Measurements from ENCODE around the gene PKIG.
"Not testable (repeated sequence)": the region's sequence is repeated elsewhere in the genome, so short reads cannot be mapped to it uniquely, and the experiment has no call there.

Gene PKIG

DNA sequence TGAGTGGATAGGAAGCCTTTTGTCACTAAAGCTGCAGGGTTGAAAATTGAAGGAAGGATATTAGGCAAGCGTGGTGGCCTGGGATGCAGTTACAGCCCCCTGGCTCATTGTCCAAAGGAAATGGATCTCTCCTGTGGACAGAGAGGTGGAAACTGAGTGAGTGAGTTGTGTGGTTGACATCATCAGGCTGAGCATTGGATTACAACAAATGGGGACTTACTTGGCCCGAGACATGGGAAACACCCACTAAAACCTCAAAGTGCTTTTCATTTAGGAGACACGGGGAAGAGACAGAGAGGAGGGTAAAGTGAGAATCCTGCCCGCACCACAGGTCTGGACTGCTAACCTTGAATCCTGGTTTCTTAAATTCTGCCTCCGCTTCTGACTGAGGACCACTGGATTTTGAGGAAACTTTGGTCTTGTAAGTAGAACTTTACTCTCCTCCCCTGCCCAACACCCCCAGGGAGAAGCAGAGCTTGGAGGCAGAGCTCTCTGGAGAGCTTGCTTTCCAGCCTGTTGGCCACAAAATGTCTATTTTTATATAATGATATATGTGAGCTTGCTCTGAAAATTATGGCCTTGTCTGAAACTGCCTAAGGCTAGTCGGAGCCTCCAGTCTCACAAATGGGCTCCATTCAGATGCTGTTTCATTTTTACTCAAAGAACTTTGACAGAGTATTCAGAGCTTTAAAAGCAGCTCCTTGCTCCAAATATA lies at the start of gene PKIG:
TSS of gene PKIG (plus strand) at position 269 of the 715 bp plus-strand sequence. CDS start 31,978 bp downstream, outside the sequence.
- in situ Hi-C loops (cut with MboI; ENCODE audit: low sequenced_read_pairs), result no loop called here

DNA sequence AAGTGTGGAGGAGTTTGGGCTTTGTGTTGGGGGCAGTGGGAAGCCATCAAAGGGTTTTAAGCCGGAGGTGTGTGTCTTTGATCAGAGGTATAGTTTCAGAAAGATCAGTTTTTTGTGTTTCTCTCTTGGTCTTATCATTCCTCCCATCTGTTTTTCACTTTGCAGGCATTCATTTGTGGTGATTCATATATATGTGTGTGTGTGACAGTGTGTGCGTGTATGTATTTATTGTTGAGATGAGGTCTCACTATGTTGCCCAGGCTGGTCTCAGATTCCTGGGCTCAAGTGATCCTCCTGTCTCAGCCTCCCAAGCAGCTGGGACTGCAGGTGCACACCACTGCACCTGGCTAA lies 49.4 kb upstream of the PKIG start:
- in situ Hi-C loops (cut with MboI; ENCODE audit: low sequenced_read_pairs), result no loop called here

DNA sequence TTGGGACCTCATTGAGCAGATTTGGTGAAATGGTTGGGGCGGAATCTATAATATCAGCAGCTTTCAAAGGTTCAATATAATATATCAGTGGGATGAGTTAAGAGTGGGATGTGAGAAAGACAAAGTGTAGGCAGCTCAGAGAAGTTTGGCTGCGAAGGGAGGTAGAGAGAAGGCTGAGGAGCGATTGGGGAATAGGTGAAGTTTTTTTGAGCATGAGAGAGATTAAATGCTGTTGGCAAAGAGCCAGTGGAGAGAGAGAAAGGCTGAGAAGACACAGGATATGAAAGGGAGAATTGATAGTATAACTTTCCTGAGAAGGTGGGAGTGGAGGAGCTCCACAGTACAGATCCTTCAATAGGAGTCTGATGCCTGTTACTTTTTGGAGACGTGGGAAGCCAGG lies 48.5 kb upstream of the PKIG start:
- in situ Hi-C loops (cut with MboI; ENCODE audit: low sequenced_read_pairs), result no loop called here

DNA sequence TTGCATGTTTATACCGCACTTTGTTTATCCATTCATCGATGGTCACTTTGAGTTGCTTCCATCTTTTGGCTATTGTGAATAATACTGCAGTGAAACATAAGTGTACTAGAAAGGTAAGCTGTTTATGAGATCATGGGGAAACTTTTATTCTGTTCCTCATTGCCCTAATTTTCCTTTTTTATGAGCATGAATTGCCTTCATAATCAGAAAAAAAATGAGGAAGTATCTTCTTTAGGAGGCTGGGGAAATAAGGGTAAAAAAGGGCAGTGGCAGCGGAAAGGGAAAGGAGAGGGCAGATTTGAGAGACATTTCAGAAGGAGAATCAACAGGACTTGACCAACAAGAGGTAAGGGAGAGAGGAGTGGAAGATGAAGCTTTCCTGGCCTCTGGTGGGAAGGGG lies 46.2 kb upstream of the PKIG start:
- in situ Hi-C loops (cut with MboI; ENCODE audit: low sequenced_read_pairs), result no loop called here

DNA sequence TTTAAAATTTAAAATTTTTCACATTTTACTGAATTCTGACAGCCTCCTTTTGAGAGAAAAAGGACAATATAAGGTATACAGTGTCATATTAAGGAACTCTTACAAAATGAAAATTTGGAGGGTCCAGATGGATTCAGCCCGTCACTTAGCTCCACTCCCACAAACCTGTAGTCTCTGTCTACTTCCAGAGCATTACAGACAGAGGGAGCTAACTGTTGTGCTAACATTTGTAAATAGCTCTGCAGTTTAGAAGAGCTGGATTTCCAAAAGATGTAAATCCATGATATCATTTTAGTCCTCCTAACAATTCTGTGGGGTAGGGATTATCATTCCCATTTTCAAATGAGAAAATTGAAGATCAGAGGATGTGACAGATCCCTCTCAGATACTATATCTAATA lies 44.4 kb upstream of the PKIG start:
- in situ Hi-C loops (cut with MboI; ENCODE audit: low sequenced_read_pairs), result no loop called here

DNA sequence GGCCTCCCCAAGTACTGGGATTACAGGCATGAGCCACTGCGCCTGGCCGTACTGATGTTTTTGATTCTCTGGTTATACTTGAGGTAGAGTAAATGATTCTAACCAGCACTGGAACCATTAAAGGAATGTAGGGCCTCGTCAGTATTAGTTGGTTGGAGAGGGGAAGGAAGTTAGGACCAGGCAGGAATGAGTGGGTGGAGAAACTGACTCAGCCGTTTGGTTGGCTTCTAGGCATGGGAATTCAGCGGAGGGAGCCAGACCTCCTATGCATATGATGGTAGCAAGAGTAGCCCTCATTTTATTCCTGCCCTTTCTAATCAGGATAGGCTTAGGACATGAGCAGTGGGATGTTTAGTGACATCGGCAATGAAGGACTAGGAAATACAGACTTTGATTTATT lies 41.5 kb upstream of the PKIG start:
- in situ Hi-C loops (cut with MboI; ENCODE audit: low sequenced_read_pairs), result no loop called here

DNA sequence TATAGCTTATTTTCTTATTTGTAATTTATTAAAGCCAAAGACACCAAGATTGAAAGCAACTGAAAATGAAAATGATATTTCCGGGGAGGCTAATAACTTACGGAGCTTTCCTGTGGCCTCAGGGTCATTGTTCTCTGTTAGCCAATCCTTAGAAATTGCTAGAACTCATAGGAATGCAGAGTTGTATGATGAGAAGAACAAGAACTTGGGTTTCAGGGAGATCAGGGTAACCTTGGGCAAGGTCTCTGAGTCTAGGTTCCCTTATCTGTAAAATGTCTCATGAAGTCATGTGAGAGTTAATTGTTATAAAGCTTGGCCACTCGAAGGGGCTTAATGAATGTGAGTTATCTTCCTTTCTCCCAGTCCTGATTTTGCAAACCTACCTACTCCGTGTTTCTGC lies 40.4 kb upstream of the PKIG start:
- in situ Hi-C loops (cut with MboI; ENCODE audit: low sequenced_read_pairs), result no loop called here

DNA sequence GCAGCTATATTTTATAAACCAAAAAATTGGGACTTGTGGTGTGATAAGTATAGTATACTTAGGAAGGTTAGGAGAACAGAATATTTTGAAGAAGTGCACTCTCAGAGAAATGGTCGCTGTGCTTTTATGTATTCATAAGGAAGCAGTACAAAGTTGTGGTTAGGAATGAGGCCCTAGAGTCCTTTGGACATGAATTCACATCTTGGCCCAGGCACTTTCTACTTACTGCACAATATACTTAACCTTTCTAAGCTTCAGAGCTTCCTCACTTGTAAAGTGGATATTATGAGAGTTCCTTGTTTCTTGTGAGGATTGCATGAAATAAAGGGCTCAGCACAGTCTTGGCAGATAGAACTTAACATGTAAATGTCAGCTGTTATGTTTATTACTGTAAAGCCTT lies 39.5 kb upstream of the PKIG start:
- in situ Hi-C loops (cut with MboI; ENCODE audit: low sequenced_read_pairs), result no loop called here

DNA sequence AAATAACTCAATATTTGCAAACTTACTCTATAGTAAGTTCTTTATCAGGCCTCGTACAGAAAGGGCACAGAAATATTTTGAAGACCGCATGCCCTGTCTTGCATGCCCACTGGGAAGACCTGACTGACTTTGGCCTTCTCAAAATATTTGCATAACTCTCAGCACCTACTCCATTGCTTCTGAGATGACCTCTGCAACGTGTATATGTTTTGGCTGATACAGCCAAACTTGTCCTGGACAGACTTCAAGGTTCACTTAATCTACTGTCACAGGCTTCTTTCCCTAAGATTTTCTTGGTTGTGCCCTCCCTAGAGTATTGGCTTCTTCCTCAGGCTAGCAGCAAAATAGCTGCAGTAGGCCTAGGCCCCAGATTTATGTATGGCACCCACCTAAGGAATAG lies 39.0 kb upstream of the PKIG start:
- in situ Hi-C loops (cut with MboI; ENCODE audit: low sequenced_read_pairs), result no loop called here

DNA sequence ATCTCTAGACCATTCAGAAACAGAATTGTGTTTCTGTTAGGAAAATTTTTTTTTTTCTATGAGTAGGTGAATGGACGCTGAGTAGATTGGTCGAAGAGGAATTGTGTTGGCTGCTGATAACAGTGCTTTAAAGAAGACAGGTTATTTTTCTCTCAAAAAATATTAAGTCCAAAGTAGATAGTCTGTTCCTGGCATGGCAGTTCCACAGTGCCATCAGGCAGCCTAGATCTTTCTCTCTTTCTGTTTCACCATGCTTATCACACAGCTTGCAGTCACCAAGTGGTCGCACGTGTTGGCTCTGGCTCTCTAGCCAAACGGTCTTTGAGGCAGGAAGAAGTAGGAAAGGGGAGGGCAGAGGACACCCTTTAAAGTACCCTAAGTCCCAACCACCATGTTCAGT lies 38.1 kb upstream of the PKIG start:
- in situ Hi-C loops (cut with MboI; ENCODE audit: low sequenced_read_pairs), result no loop called here

DNA sequence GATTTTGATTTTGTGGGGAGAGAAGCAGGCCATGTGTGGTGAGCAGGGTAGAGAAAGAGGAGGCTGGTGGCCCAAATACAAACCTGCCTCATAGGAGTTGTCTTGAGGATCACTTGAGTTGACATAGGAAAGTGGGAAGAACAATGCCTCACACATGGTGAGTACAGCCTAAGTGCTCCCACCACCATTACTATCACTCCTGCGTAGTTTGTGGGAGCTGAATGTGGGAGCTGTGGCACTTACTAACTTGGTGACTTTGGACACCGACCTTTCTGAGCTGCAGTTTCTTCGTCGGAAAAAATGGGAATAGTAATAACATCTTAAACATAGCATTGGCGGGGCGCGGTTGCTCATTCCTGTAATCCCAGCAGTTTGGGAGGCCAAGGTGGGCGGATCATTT lies 35.0 kb upstream of the PKIG start:
- in situ Hi-C loops (cut with MboI; ENCODE audit: low sequenced_read_pairs), result no loop called here

DNA sequence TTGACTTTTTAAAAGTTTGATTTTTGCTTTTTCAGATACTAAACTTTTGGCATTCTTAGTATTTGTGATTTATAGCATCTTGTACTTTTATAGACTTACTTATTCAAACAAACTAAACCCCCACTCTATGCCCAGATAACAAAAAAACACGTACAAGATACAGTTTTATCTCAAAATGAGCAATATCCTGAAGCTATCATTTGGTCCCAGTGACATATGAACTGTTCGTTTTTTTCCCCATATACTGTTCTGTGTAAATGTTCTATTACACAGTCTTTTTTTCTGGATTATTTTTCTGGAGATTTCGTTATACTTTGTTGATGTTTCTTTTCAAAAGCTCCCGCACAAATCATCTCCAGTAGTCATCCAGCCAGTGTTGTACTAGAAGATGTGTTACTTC lies 33.3 kb upstream of the PKIG start:
- in situ Hi-C loops (cut with MboI; ENCODE audit: low sequenced_read_pairs), result no loop called here

DNA sequence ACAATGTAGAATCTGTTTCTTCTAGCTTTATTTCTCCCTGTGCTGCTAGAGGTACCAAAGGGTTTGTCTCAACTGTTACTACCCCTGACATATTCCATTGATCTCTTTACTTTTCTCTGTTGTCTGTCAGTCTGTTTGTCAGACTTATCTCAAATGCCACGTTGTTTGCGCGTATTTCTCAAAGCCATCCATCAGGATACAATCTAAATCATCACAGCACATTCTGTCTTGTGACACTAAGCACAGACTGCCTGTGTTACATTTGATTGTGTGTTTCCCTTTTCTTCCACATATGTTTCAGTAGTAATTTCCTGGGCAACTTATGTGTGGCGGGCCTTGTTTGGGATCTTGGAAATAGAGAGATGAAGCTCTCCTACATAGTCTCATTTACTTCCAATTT lies 30.3 kb upstream of the PKIG start:
- in situ Hi-C loops (cut with MboI; ENCODE audit: low sequenced_read_pairs), result no loop called here

DNA sequence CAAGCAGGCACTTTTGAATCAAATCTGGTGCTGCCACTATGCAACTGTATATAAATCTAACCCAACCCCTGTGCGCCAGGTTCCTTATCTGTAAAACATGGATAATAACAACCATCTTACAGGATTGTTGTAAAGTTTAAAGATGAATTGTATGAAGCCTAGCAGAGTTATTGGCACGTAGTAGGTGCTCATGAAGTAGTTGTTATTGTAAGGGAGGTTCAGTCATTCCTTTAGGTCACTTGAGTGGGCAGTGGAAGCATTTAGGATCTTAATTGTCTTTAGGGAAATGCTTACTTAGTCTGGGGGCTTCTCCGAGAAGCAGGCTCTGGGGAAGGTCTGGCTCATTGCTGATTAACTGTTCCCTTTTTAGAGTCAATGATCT lies 29.8 kb upstream of the PKIG start:
- in situ Hi-C loops (cut with MboI; ENCODE audit: low sequenced_read_pairs), result no loop called here

DNA sequence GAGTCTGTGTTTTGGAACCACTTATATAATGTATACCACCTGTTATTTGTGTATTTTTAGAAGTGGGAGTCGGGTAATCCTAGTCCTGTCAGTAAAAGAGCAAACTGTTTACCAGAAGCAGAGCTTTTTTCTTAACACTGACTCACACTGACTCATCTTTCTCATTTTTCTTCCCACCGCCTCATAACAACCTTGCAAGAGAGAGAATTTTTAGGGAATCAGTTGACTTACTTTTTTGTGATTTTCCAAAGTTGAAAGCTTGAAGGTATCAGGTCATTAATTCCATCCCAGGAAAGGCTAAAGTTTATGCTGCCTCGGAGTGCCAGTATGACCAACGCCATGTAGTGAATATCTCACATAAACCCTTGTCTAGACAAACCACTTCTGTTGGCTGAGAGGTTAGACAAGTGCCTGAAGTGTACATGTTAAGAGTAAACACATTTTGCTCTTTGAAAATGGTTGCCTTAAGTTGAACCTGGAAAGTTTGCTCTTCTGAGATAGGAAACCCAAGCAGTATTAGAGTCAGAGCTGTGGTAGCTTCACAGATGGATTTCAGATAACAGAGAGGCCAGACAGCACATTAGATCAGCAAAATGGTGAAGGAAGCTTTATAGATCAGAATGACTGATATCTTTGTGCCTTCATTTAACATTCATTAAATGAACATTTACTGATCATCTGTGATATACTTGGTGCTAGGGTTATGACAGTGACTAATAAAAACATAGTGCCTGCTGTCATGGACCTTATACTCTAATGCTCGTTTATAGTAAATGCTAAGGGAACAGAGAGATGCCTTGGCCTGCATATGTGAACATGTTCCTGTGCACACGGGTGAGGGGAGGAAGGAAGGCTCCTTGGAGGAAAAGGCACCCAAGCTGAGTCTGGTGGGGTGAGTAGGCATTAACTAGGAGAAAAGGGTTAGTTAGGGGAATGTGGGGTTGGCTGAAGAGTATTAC lies 29.1 kb upstream of the PKIG start:
- in situ Hi-C loops (cut with MboI; ENCODE audit: low sequenced_read_pairs), result no loop called here

DNA sequence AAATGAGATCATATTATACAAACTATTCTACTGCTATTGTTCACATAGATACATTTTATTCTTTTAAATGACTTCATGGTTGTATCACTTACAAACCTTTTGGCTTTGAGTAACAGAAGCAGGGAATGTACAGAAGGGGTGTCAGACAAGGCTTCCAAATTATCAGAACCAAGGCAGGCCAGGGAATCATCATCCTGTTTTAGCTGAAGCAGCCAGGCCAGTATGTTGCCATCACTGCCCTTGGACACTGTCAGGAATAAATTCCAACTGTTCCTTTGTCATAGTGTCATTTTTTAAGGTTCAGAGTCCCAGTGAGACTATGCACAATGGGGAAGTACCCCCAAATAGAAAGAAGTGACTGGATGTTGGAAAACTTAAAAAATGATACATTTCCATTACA lies 23.1 kb upstream of the PKIG start:
- in situ Hi-C loops (cut with MboI; ENCODE audit: low sequenced_read_pairs), result no loop called here

DNA sequence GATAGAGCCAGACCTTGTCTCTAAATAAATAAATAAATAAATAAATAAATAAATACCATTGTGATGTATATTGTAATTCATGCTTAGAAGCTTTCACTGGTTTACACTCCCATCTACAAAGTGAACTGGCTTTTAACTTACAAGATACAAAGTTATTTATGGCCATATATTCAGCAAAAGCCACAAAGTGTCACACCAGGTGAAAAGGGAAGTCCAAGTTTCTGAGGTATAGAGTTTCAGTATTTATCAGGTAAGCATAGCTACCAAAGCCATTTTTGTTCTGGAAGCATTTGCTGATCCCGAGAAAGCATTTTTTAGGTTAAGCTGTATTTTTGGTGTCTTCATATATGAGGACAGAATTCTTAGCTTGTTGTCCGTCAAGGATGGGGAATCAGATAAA lies 22.1 kb upstream of the PKIG start:
- in situ Hi-C loops (cut with MboI; ENCODE audit: low sequenced_read_pairs), result no loop called here

DNA sequence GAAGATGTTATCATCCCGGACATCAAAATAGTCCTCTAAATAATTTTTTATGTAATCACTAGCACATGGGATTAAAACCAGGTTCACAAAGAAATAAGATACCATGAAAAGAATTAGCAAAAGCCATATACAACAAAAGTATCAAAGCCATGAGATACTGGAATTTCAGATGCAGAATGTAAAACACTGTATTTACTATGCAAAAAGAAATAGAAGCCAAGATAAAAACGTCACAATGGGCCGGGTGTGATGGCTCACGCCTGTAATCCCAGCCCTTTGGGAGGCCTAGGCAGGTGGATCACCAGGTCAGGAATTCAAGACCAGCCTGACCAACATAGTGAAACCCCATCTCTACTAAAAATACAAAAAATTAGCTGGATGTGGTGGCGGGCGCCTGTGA lies 21.6 kb upstream of the PKIG start:
- in situ Hi-C loops (cut with MboI; ENCODE audit: low sequenced_read_pairs), result not testable (repeated sequence)

DNA sequence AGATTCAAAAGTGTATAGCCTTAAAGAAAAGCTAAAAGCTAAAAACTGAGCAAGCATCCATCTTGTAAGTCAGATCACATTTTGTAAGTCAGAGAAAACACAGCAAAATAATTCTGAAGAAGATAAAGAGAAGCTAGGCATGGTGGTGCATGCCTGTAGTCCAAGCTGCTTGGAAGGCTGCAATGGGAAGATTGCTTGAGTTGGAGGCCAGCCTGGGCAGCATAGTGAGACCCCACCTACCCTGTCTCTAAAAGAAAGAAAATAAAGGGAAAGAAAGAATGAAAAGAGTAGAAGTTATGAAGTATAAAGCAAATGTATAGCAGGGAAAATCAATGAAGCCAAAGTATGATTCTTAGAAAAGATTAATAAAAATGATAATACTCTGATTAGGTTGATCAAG lies 20.5 kb upstream of the PKIG start:
- in situ Hi-C loops (cut with MboI; ENCODE audit: low sequenced_read_pairs), result no loop called here

DNA sequence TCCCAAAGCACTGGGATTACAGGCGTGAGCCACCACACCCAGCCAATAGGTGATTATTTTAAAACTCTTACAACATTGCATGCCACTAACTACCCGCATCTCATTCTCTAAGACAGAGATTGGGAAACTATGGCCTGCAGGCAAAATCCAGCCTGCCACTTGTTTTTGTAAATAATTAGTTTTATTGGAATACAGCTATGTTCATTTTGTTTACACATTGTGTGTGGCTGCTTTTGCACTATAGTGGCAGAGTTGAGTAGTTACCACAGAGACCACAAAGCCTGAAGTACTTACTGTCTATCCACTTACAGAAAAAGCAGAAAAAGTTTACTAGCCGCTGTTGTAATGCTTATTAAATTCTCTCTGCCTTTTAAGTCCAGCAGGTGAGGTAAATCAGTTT lies 16.4 kb upstream of the PKIG start:
- in situ Hi-C loops (cut with MboI; ENCODE audit: low sequenced_read_pairs), result no loop called here

DNA sequence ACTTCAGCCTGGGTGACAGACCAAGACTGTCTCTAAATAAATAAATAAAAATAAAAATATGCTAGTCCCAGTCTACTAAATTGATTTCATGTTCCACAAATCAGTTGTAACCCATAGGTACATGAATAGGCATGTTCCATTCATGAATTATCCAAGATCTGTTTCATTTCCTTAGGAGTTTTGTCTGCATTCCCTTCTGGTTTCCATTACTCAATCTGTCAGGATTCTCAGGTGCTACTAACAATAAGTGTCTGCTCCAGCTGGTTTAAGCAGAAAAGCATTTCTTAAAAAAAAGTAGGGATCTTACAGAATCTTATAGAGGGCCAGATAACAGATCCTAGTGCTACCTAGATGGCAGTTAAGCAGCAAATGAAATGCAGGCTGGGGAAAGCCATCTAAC lies 15.6 kb upstream of the PKIG start:
- in situ Hi-C loops (cut with MboI; ENCODE audit: low sequenced_read_pairs), result no loop called here

DNA sequence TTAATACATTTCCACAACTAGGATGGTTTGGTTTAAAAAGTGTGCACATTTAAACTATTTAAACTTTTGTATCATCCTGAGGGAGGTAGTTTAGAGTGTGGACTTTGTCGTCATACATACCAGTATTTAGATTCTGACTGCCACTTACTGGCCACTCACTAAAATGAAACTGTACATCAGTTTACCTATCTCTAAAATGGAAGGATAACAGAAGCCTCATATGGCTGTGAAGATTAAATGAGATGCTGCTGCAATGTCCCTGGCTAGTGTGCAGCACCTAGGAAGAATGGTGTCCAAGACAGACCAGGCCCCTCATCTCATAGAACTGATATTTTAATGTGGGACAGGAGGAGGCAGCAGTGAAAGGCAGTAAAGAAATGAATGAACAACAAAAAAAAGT lies 12.0 kb upstream of the PKIG start:
- in situ Hi-C loops (cut with MboI; ENCODE audit: low sequenced_read_pairs), result no loop called here
